ENCODE results near the gene RBBP7. TPM values are rescaled to one million over a fixed set of nuclear protein-coding genes. Genes with fewer than 3 reads are reported as not detected.
A peak's percentile ranks its signal among the peaks of the same experiment; 100 is the strongest.
"Not testable (repeated sequence)": the region's sequence is repeated elsewhere in the genome, so short reads cannot be mapped to it uniquely, and the experiment has no call there.

RBBP7 gene
- total RNA-seq, 1 donor from 2014 or later: 164 TPM

DNA sequence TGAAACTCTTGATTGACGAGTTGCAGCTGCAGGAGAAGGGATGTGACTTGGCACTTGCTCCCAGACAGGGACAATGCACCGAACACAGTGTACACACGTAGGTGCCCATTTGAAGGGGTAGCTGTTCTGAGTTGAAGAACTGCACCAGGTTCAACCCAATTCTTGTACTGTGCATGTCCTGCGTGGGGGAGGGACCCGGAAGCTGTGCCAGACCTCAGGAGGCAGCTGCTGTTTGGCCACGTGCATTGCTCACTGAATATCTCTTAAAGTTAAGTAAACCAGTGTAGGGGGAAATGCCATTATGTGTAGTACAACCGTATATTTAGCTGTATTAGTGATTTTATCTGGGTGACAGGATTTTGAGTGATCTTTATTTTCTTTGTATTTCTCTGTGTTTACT lies 12.0 kb upstream of the RBBP7 start:
- peak overlapping the region; percentile 49 for H3K4me3 Mint-ChIP-seq (ENCODE audit: low read depth)

DNA sequence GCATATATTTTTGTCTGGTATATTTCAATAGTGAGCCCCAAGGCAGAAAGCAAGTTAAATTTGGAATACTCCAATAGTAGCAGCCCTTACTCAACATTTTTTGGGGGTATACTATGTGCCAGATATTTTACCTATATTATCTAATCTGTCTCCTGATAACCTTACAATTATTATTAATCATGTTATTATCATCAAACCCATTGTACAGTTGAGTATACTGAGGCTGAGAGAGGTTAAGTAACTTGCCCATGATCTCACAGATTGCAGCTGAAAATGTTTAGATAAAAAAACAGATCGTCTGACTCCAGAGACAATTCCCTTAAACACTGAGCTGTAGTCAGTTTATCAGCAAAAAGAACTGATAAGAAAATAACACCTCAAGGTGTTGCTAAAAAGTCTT lies 6.5 kb upstream of the RBBP7 start:
- intact Hi-C loops (cut with micrococcal nuclease): loop anchor here (10.0 kb wide), 1 partner anchor 1202 kb away; no protein-coding TSS in a partner anchor
- no peak overlapping the region for H3K27ac Mint-ChIP-seq
- peaks cover 27% of the 10 kb centered on the region for H3K27me3 Mint-ChIP-seq (ENCODE audit: low read depth)
- no peak for DNase-seq (ENCODE audit: low spot score)
- no peaks in the 10 kb centered on the region for H3K36me3 Mint-ChIP-seq (ENCODE audit: low read depth)
- no peaks in the 10 kb centered on the region for H3K9me3 Mint-ChIP-seq
- H3K4me1 Mint-ChIP-seq (ENCODE audit: low read depth): peaks cover 2% of the 10 kb centered on the region
- H3K4me3 Mint-ChIP-seq (ENCODE audit: low read depth): no peak overlapping the region

More for the DNA sequence above, 12.0 kb upstream of the RBBP7 start:
- Mint-ChIP-seq H3K27ac (no peak overlapping the region), H3K9me3 (no peaks in the 10 kb centered on the region), H3K36me3 (ENCODE audit: low read depth) (no peaks in the 10 kb centered on the region), H3K27me3 (ENCODE audit: low read depth) (peaks cover 14% of the 10 kb centered on the region), H3K4me1 (ENCODE audit: low read depth) (peaks cover 8% of the 10 kb centered on the region)
- intact Hi-C loops (cut with micrococcal nuclease): no loop called here
- DNase-seq (ENCODE audit: low spot score): no peak

DNA sequence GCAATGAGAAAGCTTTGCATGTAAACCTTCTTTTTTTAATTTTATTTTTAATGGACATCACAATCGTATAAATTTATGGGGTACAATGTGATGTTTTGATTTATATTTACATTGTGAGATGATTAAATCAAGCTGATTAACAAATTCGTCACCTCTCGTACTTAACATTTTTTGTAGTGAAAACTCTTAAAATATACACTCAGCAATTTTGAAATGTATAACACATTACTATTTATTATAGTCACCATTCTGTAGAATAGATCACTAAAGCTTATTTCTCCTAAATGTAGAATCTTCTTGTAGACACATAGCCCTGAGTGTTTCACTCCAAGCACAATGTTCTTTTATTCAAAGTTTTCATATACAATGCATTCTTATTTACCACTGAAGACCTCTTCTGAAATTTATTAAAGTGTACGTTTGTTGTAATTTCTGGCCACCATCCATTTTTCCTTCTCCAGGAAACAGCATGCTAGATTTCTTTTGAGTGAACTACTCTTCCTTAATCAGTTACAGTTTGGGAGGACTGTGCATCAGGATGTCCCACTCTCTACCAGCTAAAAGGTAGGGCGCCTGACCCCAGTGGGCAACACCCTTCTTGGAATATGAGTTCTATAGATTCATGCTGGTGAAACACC lies 4.4 kb upstream of the RBBP7 start:
- no peak overlapping the region for H3K4me3 Mint-ChIP-seq (ENCODE audit: low read depth)
- intact Hi-C loops (cut with micrococcal nuclease): loop anchor here (10.0 kb wide), 1 partner anchor 1200 kb away; no protein-coding TSS in a partner anchor
- H3K9me3 Mint-ChIP-seq: no peaks in the 10 kb centered on the region
- DNase-seq (ENCODE audit: low spot score): no peak
- peaks cover 24% of the 10 kb centered on the region for H3K27me3 Mint-ChIP-seq (ENCODE audit: low read depth)
- H3K36me3 Mint-ChIP-seq (ENCODE audit: low read depth): peaks cover 3% of the 10 kb centered on the region
- peaks cover 2% of the 10 kb centered on the region for H3K4me1 Mint-ChIP-seq (ENCODE audit: low read depth)
- H3K27ac Mint-ChIP-seq: no peak overlapping the region

DNA sequence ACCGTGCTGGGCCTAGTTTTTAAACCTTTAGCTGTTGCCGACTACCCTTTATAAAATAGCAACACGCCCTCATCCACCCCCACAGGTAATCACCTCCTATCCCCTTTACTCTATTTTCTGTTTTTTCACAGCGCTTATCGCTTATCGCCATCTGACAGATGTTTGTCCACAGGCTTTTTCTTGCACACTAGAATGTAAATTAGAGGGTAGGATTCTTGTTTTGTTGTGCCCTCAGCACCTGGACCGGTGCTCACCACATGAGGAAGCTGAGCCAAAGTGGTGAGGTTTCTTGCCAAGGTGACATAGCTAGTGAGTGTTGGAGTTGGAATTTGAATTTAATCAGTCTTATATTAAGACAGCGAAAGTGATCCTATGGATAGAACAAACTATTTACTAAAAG lies 2.9 kb upstream of the RBBP7 start:
- H3K4me1 Mint-ChIP-seq (ENCODE audit: low read depth): peaks cover 10% of the 10 kb centered on the region
- no peak for DNase-seq (ENCODE audit: low spot score)
- no peak overlapping the region for H3K4me3 Mint-ChIP-seq (ENCODE audit: low read depth)
- H3K27me3 Mint-ChIP-seq (ENCODE audit: low read depth): peaks cover 18% of the 10 kb centered on the region
- H3K9me3 Mint-ChIP-seq: no peaks in the 10 kb centered on the region
- peaks cover 15% of the 10 kb centered on the region for H3K36me3 Mint-ChIP-seq (ENCODE audit: low read depth)
- no peak overlapping the region for H3K27ac Mint-ChIP-seq
- intact Hi-C loops (cut with micrococcal nuclease): loop anchor here (10.0 kb wide), 1 partner anchor 1198 kb away; no protein-coding TSS in a partner anchor

DNA sequence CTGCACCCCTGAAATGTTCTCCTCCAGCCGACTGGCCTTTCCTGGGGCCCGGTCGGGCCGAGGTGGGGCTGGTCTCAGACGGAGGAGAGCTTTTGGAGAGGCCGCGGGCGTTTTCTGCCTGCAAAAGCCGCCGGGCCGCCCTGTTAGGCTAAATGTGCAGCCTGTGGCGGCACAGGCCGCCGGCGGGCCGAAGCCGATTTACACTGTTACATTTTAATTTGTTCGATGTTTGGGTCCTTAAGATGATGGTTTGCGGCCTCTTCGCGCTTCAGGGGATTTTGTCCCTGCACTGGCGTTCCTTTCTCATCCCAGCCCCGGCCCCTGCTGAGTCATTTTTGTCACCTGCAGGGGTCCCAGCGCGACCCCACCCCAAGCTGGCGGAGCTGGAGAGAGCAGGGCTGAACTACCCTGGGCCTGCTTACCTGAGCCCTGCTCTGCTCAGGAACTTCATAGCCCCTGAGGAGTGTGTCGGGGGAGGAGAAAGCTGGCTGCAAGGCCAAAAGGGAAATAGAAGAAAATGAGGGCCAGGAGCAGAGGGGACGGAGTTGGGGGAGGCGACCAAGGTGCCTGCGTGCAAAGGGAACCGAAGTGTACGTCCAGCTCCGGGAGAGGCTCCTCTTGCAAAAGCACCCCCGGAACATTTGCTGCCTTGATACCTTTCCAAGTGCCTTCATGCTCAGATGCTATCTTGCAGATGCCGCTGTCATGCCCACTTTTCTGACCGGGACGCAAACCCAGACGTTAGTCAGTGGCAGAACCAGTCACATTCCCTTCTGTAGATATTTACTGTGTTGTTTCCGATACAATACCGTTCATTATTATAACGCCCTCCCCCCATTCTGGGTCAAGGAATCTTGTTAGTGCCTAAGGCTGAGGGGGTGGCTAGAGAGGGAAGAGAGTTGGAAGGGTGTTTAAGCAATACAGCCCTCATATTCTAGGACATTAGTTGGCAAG lies 977 bp upstream of the RBBP7 start:
- H3K4me1 Mint-ChIP-seq (ENCODE audit: low read depth): peaks cover 16% of the 10 kb centered on the region
- peak overlapping the region; percentile 71 for H3K4me3 Mint-ChIP-seq (ENCODE audit: low read depth)
- no peaks in the 10 kb centered on the region for H3K9me3 Mint-ChIP-seq
- H3K27me3 Mint-ChIP-seq (ENCODE audit: low read depth): peaks cover 10% of the 10 kb centered on the region
- peak overlapping the region; percentile 70 for H3K27ac Mint-ChIP-seq
- no peak for DNase-seq (ENCODE audit: low spot score)
- intact Hi-C loops (cut with micrococcal nuclease): loop anchor here (1.0 to 10.0 kb wide), 3 partner anchors 14 to 1196 kb away; partner anchors contain the start of gene TXLNG
- H3K36me3 Mint-ChIP-seq (ENCODE audit: low read depth): peaks cover 29% of the 10 kb centered on the region

DNA sequence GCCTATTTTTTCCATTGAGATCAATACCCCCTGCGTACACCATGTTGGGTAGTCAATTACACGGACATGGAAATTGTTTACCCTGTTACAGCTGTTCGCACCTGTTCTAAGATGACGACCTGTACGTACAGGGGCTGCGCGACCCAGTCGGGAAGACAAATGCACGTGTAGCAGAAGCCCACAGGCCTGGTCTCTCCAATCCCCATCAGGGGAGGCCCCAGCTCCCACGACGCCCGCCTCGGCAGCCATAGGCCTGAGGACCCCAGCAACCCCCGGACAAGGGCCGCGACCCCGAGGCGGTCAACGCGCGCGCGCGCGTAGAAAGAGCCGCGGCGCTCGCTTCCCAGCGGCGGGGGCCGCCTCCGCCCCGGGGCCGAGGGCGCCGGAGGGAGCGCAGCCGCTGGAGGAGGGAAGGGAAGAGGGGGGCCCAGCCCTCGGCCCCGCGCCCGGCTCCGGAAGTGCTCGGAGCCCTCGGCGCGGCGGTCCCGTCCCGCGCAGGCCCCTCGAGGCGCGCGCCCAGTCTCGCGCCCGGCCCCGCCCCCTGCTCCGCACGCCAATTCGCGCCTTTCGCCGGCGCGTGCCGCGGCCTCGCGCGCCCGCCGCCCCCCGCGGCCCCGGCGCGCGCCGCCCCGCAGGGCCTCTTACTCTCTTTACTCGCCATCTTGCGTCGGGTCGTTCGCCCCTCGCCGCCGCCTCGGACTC lies 618 bp downstream of the RBBP7 start:
- peaks cover 33% of the 10 kb centered on the region for H3K36me3 Mint-ChIP-seq (ENCODE audit: low read depth)
- peak; percentile 44 for DNase-seq (ENCODE audit: low spot score)
- H3K27me3 Mint-ChIP-seq (ENCODE audit: low read depth): no peaks in the 10 kb centered on the region
- no peaks in the 10 kb centered on the region for H3K9me3 Mint-ChIP-seq
- H3K4me1 Mint-ChIP-seq (ENCODE audit: low read depth): peaks cover 19% of the 10 kb centered on the region
- H3K4me3 Mint-ChIP-seq (ENCODE audit: low read depth): peak overlapping the region; percentile 96
- peak overlapping the region; percentile 98 for H3K27ac Mint-ChIP-seq
- intact Hi-C loops (cut with micrococcal nuclease): loop anchor here (1.0 to 10.0 kb wide), 4 partner anchors 13 to 1195 kb away; partner anchors contain the start of gene TXLNG

DNA sequence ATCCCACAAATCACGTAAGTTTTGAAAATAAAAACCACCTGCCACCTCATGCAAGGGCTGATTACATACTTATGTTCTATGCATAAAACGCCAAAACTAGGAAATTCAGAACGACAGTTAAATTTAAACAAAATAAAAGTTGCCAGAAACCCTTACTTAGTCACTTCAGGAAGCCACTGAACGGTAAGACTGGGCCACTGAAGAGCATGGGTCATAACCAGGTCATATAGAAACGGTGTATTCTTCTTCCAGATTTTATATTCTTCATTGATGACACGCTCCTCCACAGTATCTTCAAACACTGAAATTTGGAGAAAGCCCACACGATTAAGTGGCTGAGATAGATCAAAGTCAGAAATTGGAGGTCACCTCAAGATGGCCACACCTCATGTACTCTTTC lies 1.2 kb downstream of the RBBP7 start:
- Mint-ChIP-seq H3K36me3 (ENCODE audit: low read depth) (peaks cover 35% of the 10 kb centered on the region), H3K4me3 (ENCODE audit: low read depth) (peak overlapping the region; percentile 94), H3K27me3 (ENCODE audit: low read depth) (no peaks in the 10 kb centered on the region), H3K9me3 (no peaks in the 10 kb centered on the region), H3K27ac (peak overlapping the region; percentile 96), H3K4me1 (ENCODE audit: low read depth) (peaks cover 19% of the 10 kb centered on the region)
- intact Hi-C loops (cut with micrococcal nuclease): loop anchor here (2.0 kb wide), 1 partner anchor 42 kb away; no protein-coding TSS in a partner anchor
- no peak for DNase-seq (ENCODE audit: low spot score)

DNA sequence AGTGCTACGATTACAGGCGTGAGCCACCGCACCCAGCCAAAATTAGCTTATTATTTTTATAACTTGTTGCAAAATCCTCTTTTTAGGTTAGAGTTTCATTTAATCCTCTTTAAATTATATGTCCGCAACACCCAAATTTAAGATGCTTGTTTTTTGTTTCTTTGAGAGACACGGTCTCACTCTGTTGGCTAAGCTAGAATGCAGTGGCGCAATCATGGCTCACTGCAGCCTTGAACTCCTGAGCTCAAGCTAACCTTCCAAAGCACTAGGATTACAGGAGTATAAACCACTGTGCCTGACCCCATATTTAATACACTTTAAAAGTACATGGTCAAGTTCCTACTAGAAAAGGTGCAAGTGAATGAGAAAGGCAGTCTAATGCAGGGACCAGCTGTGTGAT lies 2.2 kb downstream of the RBBP7 start:
- intact Hi-C loops (cut with micrococcal nuclease): loop anchor here (2.0 kb wide), 1 partner anchor 41 kb away; no protein-coding TSS in a partner anchor
- peaks cover 20% of the 10 kb centered on the region for H3K4me1 Mint-ChIP-seq (ENCODE audit: low read depth)
- H3K27ac Mint-ChIP-seq: no peak overlapping the region
- H3K27me3 Mint-ChIP-seq (ENCODE audit: low read depth): no peaks in the 10 kb centered on the region
- H3K36me3 Mint-ChIP-seq (ENCODE audit: low read depth): peaks cover 42% of the 10 kb centered on the region
- H3K4me3 Mint-ChIP-seq (ENCODE audit: low read depth): peak overlapping the region; percentile 94
- H3K9me3 Mint-ChIP-seq: no peaks in the 10 kb centered on the region
- no peak for DNase-seq (ENCODE audit: low spot score)

DNA sequence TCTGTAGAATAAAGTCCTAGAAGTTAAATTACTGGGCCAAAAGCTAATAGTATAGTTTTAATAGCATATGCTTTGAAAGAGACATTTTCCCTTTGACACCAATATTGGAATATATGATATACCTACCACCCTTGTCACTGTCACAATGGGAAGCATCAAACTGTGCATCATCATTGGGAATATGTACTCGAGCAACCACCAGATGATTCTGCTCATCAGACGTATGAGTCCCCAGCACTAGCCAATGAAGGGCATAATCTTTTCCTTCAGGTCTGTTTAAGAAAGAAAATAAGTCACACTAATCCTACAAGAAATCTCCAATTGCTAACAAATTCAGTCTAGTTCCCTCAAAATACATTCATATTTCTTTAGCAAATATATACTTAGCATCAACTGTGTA lies 7.3 kb downstream of the RBBP7 start:
- H3K9me3 Mint-ChIP-seq: no peaks in the 10 kb centered on the region
- H3K4me1 Mint-ChIP-seq (ENCODE audit: low read depth): peaks cover 29% of the 10 kb centered on the region
- H3K27ac Mint-ChIP-seq: no peak overlapping the region
- no peaks in the 10 kb centered on the region for H3K27me3 Mint-ChIP-seq (ENCODE audit: low read depth)
- intact Hi-C loops (cut with micrococcal nuclease): no loop called here
- DNase-seq (ENCODE audit: low spot score): no peak
- peaks cover 53% of the 10 kb centered on the region for H3K36me3 Mint-ChIP-seq (ENCODE audit: low read depth)
- H3K4me3 Mint-ChIP-seq (ENCODE audit: low read depth): no peak overlapping the region

DNA sequence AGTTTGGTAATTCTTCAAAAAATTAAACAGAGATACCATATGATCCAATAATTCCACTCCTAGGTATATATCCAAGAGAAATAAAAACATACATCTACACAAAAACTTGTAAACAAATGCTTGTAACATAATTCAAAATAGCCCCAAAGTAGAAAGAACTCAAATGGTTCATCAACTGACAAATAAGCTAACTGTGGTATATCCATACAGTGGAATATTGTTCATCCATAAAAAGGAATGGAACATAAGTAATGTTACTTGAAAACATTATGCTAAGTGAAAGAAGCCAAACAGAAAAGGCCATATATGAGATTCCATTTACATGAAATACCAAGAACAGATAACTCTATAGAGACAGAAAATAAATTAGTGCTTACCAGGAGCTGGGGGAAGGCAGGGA lies 13.4 kb downstream of the RBBP7 start:
- DNase-seq (ENCODE audit: low spot score): no peak
- intact Hi-C loops (cut with micrococcal nuclease): loop anchor here (2.0 to 10.0 kb wide), 2 partner anchors 14 to 142 kb away; partner anchors contain the start of genes CTPS2, RBBP7 and SYAP1
- Mint-ChIP-seq H3K36me3 (ENCODE audit: low read depth) (peaks cover 77% of the 10 kb centered on the region), H3K4me1 (ENCODE audit: low read depth) (peaks cover 48% of the 10 kb centered on the region), H3K27ac (no peak overlapping the region), H3K27me3 (ENCODE audit: low read depth) (no peaks in the 10 kb centered on the region), H3K4me3 (ENCODE audit: low read depth) (no peak overlapping the region), H3K9me3 (peaks cover 3% of the 10 kb centered on the region)

DNA sequence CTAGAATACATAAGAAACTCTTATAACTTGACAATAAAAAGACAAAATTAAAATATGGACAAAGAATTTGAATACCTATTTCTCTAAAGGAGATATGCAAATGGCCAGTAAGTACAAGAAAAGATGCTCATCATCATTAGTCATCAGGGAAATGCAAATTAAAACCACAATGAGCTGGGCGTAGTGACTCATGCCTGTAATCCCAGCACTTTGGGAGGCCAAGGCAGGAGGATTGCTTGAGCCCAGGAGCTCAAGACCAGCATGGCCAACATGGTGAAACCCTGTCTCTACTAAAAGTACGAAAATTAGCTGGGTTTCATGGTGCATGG lies 14.1 kb downstream of the RBBP7 start:
- peaks cover 81% of the 10 kb centered on the region for H3K36me3 Mint-ChIP-seq (ENCODE audit: low read depth)
- not testable (repeated sequence) for DNase-seq (ENCODE audit: low spot score); H3K27me3 Mint-ChIP-seq (ENCODE audit: low read depth); H3K4me3 Mint-ChIP-seq (ENCODE audit: low read depth); H3K9me3 Mint-ChIP-seq
- peaks cover 51% of the 10 kb centered on the region for H3K4me1 Mint-ChIP-seq (ENCODE audit: low read depth)
- H3K27ac Mint-ChIP-seq: peak overlapping the region; percentile 72
- intact Hi-C loops (cut with micrococcal nuclease): loop anchor here (2.0 to 10.0 kb wide), 2 partner anchors 15 to 141 kb away; partner anchors contain the start of genes CTPS2, RBBP7 and SYAP1

DNA sequence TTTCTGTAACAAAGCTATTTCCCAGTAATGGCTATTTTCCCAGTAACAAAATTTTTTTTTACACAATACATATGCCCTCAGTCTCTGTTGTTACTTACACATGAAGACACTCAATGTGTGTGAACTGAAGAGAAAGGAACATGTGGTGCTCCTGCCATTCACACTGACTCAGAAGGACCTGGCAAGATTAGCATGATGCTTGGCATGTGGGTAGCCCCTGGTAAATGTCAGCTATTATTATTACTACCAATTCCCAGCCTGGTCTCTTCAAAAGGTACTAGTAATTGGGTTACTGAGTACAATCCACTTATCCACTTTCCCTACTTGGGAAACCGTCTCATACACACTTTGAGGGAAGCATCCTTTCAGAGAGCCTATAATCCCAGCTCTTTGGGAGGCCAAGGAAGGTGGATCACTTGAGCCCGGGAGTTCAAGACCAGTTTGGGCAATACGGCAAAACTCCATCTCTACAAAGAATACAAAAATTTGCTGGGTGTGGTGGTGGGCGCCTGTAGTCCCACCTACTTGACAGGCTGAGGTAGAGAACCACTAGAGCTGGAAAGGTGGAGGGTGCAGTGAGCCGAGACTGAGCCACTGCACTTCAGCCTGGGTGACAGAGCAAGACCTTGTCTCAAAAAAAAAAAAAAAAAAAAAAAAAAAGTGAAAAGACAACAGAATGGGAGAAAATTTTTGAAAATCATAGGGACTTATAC lies 14.6 kb downstream of the RBBP7 start:
- H3K4me3 Mint-ChIP-seq (ENCODE audit: low read depth): no peak overlapping the region
- peaks cover 3% of the 10 kb centered on the region for H3K9me3 Mint-ChIP-seq
- peaks cover 51% of the 10 kb centered on the region for H3K4me1 Mint-ChIP-seq (ENCODE audit: low read depth)
- H3K27me3 Mint-ChIP-seq (ENCODE audit: low read depth): no peaks in the 10 kb centered on the region
- H3K27ac Mint-ChIP-seq: peak overlapping the region; percentile 72
- no peak for DNase-seq (ENCODE audit: low spot score)
- H3K36me3 Mint-ChIP-seq (ENCODE audit: low read depth): peaks cover 81% of the 10 kb centered on the region
- intact Hi-C loops (cut with micrococcal nuclease): loop anchor here (2.0 to 10.0 kb wide), 2 partner anchors 15 to 141 kb away; partner anchors contain the start of genes CTPS2, RBBP7 and SYAP1
